ENCODE data around the gene SIK1.
"Not testable (repeated sequence)": the region's sequence is repeated elsewhere in the genome, so short reads cannot be mapped to it uniquely, and the experiment has no call there.

The SIK1 gene

GRCh38 chr21:43426404-43427241 is at the start of gene SIK1:
SIK1 (minus strand) TSS chr21:43427131; CDS start chr21:43426178, 953 bp downstream.
- not testable (repeated sequence) for DNase-seq

- not testable (repeated sequence) for DNase-seq
Measured at GRCh38 chr21:43471597-43472242, 44.8 kb upstream of the SIK1 start.

GRCh38 chr21:43469719-43470458 is 43.0 kb upstream of the SIK1 start:
- not testable (repeated sequence) for DNase-seq

GRCh38 chr21:43467785-43468184 is 40.9 kb upstream of the SIK1 start:
- DNase-seq, result no peak

GRCh38 chr21:43465159-43465558 is 38.2 kb upstream of the SIK1 start:
- not testable (repeated sequence) for DNase-seq

- DNase-seq, result not testable (repeated sequence)
Measured at GRCh38 chr21:43463498-43464261, 36.7 kb upstream of the SIK1 start.

- not testable (repeated sequence) for DNase-seq
Measured at GRCh38 chr21:43462932-43463331, 36.0 kb upstream of the SIK1 start.

GRCh38 chr21:43460475-43460874 is 33.5 kb upstream of the SIK1 start:
- DNase-seq, result not testable (repeated sequence)

- not testable (repeated sequence) for DNase-seq
Measured at GRCh38 chr21:43458995-43459394, 32.1 kb upstream of the SIK1 start.

GRCh38 chr21:43456616-43457314 is 29.8 kb upstream of the SIK1 start:
- not testable (repeated sequence) for DNase-seq

GRCh38 chr21:43455717-43456116 is 28.8 kb upstream of the SIK1 start:
- DNase-seq, result not testable (repeated sequence)

GRCh38 chr21:43454176-43454575 is 27.2 kb upstream of the SIK1 start:
- DNase-seq, result not testable (repeated sequence)

- DNase-seq, result not testable (repeated sequence)
Measured at GRCh38 chr21:43451850-43452249, 24.9 kb upstream of the SIK1 start.

GRCh38 chr21:43450287-43450686 is 23.4 kb upstream of the SIK1 start:
- DNase-seq, result not testable (repeated sequence)

- DNase-seq, result not testable (repeated sequence)
Measured at GRCh38 chr21:43447353-43447977, 20.5 kb upstream of the SIK1 start.

GRCh38 chr21:43446277-43446932 is 19.5 kb upstream of the SIK1 start:
- not testable (repeated sequence) for DNase-seq

- DNase-seq, result not testable (repeated sequence)
Measured at GRCh38 chr21:43444524-43444923, 17.6 kb upstream of the SIK1 start.

GRCh38 chr21:43442571-43442970 is 15.6 kb upstream of the SIK1 start:
- not testable (repeated sequence) for DNase-seq

GRCh38 chr21:43440835-43441727 is 14.2 kb upstream of the SIK1 start:
- DNase-seq, result not testable (repeated sequence)

Measured in SW 1271 (cell line).